ENCODE data around the gene S100A2.

GRCh38 chr1:153610811-153611301, 45.2 kb upstream of the S100A2 start:
- no peak for TF ChIP-seq EZH2 (optimal IDR thresholded peaks at IDR 0.05; ENCODE audit: low read depth, low read length)
- TF ChIP-seq, protein P1, sequence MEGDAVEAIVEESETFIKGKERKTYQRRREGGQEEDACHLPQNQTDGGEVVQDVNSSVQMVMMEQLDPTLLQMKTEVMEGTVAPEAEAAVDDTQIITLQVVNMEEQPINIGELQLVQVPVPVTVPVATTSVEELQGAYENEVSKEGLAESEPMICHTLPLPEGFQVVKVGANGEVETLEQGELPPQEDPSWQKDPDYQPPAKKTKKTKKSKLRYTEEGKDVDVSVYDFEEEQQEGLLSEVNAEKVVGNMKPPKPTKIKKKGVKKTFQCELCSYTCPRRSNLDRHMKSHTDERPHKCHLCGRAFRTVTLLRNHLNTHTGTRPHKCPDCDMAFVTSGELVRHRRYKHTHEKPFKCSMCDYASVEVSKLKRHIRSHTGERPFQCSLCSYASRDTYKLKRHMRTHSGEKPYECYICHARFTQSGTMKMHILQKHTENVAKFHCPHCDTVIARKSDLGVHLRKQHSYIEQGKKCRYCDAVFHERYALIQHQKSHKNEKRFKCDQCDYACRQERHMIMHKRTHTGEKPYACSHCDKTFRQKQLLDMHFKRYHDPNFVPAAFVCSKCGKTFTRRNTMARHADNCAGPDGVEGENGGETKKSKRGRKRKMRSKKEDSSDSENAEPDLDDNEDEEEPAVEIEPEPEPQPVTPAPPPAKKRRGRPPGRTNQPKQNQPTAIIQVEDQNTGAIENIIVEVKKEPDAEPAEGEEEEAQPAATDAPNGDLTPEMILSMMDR (IDR thresholded peaks at IDR 0.05; ENCODE audit: low read length) = no peak
- TF ChIP-seq EZH2phosphoT487 (IDR thresholded peaks at IDR 0.05; ENCODE audit: low read length) = no peak

Data from MM.1S (cell line).